Right hindlimb (tissue), 1 donor: ENCODE data around the gene CRB2.
"Not testable (repeated sequence)": the region's sequence is repeated elsewhere in the genome, so short reads cannot be mapped to it uniquely, and the experiment has no call there.

Experiments
- DNase-seq: peaks from one replicate; pipeline ENCODE4 v3.0.0-alpha.2; 2018

Gene CRB2

DNA sequence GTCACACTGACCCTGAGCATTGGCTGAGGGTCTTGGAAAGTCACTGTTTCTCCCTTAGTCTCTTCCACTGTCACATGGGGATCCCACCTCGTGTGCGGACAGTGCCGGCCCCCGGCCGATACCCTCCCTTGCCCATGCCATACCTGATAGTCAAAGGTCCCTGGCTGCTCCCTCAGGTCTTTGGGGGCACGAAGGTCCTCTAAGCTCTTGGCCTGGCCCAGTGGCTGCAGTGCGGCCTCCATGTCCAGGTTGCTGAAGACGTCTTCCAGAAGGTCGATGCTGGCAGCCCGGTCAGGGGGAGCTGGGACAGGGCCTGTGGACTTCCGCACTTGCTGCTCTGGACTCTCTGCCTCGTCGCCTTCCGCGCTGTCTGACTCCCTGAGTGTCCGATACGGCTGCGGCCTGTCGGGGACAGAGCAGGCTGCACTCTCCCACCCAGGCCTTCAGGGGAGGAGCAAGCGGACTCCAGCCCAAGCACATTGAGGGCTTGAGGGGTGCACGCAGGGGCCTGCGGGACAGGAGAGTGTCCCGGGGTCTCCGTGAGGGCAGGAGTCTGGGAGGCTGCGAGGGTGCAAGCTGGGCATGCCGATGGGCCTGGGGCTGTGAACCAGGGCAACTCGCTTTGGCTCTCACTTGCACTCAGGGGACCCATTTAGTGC, 27.6 kb downstream of the CRB2 start:
- DNase-seq: no peak

DNA sequence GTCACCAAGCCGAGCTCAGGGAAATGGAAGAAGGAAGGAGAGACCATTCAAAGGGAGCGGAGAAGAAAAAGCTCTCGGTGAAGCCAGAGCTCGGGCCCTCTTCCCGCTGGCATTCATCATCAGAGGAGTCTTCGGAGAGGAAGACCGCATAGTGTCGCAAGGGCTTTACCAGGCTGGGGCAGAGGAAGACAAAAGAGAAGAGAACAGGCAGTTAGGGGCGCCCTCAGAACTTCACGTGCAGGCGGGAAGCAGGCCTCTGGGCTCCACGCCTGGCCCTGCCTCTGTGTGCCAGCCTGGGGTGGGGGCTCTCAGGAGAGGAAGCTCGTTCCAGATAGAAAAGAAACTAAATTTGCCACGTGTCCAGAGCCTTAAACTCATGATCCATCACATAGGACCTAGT, 31.7 kb downstream of the CRB2 start:
- no peak for DNase-seq

- DNase-seq: no peak
Observed at GRCh38 chr9:123389070-123389469, 33.1 kb downstream of the CRB2 start.

GRCh38 chr9:123389698-123390097, 33.7 kb downstream of the CRB2 start:
- DNase-seq: no peak

GRCh38 chr9:123390337-123391135, 34.5 kb downstream of the CRB2 start:
- DNase-seq: no peak

DNA sequence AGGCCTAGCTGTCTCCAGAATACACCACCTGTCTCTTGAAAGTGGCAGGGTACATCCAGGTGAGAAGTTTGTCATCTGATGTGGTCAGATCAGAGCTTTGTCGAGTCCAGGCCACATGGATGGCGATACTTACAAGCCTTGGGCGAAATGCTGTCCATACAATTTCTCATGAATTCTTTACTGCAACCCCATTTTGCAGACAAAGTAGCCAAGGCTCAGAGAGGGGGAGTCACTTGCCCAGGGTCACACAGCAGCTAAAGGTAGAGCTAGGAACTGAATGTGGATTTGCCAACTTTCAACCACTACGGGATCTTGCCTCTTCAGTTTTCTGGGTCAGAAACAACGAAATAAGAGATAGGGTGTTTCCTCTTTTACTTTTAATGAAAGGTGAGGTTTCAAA, 35.2 kb downstream of the CRB2 start:
- DNase-seq: no peak

DNA sequence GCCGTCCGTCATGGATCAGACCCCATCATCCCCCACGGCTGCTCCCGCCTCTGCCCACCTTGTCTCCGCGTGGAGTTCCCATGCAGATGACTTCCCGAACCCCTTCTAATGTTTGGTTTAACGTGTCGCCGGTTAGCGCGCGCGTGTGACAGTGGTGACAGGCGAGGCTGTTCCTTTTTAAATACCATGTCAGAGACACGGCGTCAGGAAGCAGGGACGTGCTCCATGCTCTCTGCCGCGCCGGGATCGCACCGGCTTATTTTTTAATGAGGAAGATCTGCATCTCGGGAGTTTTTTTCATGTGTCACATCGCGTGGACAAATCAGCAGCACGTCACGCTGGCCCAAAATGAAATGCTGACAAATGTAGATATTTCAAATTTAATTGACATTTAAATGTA, 35.9 kb downstream of the CRB2 start:
- DNase-seq: no peak

DNA sequence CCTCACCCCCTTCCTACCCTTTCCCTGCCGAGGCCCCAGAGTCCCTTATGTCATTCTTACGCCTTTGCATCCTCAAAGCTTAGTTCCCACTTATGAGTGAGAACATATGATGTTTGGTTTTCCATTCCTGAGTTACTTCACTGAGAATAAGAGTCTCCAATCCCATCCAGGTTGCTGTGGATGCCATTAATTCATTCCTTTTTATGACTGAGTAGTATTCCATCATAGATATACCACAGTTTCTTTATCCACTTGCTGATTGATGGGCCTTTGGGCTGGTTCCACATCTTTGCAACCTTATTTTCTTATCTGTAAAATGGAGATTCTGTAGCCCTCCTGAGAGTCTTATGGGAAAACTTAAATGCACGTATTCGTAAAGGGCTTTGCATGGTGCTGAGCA, 36.8 kb downstream of the CRB2 start:
- DNase-seq: no peak

- DNase-seq: no peak
Observed at GRCh38 chr9:123394291-123395235, 38.6 kb downstream of the CRB2 start.

DNA sequence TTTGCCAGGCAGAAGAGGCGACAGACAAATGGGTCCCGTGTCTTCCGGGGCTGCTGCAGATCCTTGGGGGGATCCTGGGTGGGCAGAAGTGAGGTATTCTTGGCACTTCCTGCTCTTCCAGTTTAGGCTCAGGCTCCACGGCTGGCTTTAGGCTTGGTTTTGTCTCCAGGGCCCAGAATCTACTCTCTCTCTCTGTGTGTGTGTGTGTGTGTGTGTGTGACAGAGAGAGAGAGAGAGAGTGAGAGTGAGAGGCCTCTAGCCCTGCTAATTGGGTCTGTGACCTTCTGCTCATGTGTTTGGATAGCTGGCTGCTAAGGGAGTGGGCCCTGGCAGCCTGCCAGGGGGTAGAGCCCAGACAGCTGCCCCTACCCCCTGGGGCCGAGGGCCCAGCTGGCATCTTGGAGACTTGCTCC, 39.3 kb downstream of the CRB2 start:
- DNase-seq: peak; percentile 69

DNA sequence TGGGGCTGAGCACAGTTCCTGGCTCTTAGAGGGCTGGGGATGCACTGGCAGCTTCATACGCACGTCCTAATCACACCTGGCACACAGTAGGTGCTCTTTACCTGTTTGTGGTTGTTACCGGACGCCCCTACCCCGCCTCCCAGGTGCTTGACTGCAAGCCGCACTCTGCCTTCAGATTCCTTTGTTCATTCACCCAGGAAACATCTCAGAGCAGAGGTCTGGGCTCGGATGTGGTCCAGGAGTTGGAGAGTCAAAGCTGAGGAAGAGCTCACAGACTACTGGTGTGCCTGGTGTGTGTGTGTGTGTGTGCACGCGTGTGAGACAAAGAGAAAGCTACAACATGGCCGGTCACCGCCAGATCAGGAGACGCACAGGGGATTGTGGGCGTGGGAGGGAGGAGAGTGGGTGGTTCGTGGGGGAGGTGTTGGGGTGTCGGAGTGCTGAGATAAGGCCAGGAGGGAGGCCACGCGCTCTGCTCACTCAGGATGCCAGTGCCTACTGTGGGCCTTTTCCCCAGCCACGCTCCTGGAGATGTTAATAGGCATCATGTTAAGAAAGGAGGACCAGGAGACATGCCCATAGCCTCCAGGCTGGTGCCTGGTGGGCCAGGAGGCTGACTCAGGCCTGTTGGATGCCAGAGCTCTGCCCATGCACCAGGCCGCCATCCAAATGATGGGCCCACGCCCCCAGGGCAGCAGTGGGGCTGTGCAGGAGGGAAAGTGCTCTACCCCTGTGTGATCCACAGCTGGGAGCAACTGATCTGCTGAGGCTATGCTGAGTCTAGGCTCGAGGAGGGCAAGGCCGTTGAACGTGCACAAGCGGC, 39.9 kb downstream of the CRB2 start:
- no peak for DNase-seq

- no peak for DNase-seq
Observed at GRCh38 chr9:123397975-123398374, 42.0 kb downstream of the CRB2 start.

DNA sequence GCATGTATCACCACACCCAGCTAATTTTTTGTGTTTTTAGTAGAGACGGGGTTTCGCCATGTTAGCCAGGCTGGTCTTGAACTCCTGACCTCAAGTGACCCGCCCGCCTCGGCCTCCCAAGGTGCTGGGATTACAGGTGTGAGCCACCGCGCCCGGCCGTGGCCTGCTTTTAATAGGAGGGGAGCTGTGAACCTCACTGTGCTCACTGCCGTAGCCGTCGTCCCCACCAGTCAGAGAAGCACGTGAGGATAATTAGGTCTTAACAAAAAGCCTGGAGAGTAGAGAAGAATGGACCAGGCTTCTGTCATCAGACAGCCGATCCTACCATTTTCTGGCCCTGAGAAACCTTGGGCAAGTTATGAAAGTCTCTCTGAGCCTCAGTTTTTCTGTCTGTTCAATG, 42.9 kb downstream of the CRB2 start:
- DNase-seq: not testable (repeated sequence)

GRCh38 chr9:123399803-123400378, 43.9 kb downstream of the CRB2 start:
- DNase-seq: no peak

DNA sequence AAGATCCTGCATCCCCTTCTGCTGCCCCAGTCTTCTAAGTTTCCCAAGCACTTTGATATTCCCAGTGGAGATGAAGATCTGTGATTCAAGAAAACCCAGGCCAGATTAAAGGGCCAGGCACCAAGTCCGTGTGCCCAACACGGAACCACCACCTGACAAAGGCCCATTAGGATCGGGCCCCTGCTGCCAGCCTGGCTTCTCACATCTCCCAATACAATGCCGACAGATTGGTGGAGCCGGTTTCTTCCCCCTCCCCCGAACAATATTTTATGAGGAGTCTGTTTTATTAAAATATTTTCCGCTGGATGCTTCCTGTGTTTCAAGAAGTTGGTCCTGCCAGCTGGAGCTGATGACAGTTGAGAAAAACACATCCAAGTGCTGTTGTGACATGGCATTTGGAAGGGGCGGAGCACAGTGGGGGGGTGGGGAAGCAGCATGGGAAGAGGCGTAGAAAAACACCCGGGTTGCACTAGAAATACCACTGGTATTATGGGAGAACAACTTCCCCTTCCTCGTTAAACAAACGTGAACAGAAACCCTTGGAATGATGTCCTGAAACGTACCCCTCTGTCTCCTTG, 45.0 kb downstream of the CRB2 start:
- DNase-seq: no peak

DNA sequence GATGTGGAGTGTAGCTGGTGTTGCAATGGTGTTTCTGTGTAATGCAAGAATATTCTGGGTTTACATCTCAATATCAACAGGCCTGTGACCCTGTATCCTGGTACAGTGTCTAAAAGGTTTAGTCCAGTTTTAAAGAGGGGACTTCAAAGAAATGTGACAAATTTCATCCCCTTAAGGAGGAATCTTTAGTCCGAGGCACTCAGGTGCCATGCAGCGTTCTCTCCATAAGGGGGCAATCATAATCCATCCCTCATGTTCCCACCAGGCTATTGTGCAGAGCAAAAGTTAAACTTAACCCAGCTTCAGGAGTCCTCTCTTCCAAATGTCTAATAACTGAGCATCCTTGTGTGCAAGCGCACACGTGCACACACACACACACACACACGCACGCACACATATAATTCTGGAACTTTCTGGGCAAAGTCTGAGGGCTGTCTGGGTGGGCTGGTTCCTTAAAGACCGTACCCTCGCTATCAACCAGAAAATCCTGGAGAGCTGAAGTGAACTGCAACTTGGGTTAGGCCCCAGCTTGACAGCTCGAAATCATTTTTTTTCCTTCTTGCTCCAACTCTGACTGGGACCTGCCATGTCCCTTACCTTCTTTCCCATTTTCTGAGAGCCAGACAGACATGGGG, 46.0 kb downstream of the CRB2 start:
- DNase-seq: peak; percentile 59

GRCh38 chr9:123402981-123403509, 47.0 kb downstream of the CRB2 start:
- DNase-seq: no peak

DNA sequence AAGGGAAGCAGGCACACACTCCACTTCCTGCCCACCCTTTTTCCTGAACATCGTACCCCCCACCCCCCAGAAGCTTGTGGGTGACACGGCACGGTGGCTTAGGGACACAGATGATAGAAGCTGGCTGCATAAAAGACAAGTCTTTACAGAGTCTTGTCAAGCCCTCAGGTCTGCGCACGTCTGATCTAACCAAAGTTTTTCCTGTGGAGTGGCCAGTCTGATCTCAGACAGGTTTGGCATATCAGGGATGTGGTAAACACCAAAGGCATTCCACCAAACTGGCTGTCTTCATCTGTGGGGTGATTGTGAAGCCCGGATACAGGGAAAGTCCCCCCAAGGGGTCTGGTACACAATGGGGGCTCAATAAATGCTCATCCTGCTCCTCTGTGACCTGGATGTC, 50.0 kb downstream of the CRB2 start:
- no peak for DNase-seq

- DNase-seq: no peak
Observed at GRCh38 chr9:123406691-123407216, 50.8 kb downstream of the CRB2 start.

DNA sequence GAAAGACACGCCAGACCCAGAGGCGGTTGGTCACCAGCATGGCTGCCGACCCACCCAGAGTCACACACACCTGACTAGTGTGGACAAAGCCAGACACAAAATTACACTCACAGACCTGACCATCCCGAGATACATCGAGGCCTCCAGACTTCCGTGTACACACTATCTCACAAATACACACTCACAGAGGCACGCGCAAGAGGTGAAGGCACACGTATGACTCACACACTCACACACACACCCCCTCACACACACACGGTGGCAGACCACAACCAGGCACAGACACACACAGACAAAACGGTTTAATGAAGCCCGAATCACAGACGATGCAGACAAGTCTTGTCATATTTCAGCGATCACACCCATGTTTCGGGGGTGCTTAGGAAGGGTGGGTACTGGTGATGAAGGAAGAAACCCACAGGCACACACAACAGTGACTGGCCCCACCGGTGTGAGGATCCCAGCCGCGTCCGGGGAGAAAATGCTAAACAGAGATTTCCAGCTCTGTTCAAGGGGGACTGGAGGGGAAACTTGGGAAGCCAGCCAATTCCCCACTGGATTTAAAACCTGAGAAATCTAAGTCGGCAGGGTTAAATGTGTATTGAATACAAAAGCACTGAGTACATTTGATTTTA, 51.3 kb downstream of the CRB2 start:
- DNase-seq: no peak
